ENCODE results near the gene LRG1.
"Not testable (repeated sequence)": the region's sequence is repeated elsewhere in the genome, so short reads cannot be mapped to it uniquely, and the experiment has no call there.

Gene LRG1

DNA sequence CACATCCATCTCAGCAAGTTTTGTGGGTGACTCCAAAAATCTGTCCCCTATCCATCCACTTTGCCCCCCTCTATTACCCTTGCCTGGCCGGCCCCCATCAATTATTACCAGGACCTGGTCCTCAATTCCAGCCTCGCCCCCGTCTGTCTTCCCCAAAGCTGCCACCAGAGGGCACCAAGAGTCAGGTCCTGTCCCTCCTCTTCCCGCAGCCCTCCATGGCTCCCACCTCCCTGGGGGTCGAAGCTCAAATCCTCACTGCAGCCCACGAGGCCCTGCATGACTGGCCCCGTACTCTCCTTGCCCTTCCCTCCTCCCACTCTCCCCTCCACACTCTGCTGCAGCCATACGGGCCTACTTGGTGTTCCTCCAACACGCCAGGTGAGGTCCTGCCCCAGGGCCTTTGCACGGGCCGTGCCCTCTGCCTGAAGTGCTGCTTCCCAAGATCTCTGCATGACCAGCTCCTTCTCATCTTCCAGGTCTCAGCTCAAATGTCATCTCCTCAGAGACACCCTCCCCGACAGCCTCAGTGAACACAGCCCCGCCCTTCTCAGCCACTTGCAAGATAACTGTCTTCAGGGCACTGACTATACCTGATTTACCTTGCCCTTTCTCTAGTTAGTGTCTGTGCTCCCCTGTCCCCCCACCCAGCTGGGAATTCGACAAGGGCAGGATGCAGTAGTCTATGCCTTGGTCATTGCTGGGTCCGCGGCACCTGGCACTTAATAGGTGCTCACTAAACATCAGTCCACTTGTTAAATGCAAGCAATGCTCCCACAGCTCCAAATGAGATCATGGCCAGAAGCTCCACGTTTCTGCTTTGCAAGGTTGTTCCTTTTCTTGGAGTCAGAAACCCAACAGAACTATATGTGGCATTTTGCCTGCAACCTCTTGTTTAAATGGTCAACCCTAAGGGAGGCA lies 36.4 kb upstream of the LRG1 start:
- DNase-seq (ENCODE audit: low read depth in 2 of 2) = peak; percentile 41 to 59

DNA sequence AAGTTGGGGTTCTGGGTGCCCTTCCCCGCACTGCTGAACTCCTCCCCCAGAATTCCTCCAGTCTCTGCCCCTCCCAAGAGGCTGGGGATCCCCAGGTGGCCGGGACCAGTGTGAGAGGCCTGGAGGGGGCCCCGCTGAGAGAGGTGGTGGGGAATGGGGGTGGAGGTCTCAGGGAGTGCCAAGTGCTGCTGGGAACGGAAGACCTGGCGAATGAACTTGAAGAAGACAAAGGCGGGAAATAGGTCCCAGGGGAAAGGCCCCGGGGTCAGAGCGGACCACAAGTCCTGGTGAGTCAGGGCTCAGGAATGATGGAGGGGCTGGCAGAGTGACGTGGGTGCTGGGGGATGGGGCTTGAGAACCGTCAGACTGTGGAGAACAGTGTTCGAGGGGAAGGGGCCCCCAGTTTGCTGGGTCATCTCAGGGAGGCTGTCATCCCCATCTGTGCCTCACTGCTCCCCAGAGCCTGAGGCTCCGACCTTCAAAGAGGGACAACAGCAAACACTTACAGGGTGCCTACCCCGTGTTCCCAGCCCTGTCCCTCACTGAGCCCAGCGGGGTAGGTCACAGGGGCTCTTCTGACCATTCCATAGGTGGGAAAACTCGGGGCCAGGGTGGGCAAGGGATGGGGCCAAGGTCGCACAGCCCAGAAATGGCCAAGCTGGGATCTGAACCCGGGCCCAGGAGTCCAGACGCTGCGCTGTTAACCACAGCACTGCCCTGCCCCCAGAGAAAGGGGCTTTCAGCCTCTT lies 35.6 kb upstream of the LRG1 start:
- DNase-seq (ENCODE audit: low read depth in 2 of 2) = no peak

DNA sequence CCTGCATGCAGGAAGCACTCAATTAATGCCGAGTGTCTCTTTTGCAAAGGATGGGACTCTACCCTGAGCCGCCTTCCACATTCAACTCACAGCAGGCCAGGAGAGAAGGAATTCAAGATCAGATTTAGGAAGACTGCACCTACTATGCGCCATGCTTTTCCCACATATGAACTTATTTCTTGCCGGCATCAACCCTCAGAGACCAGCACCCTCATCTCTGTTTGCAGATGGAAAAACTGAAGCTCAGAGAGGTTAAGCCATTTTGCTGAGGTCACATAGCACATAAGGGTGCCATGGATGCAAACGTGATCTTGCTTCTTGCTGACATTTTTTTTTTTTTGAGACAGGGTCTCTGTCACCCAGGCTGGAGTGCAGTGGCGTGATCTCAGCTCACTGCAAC lies 33.8 kb upstream of the LRG1 start:
- DNase-seq (ENCODE audit: low read depth in 2 of 2) = no peak

GRCh38 chr19:4571305-4571917 lies 31.6 kb upstream of the LRG1 start:
- no peak for DNase-seq (ENCODE audit: low read depth in 2 of 2)

GRCh38 chr19:4570916-4571304 lies 31.1 kb upstream of the LRG1 start:
- DNase-seq (ENCODE audit: low read depth in 2 of 2) = no peak

- DNase-seq (ENCODE audit: low read depth in 2 of 2) = no peak
Measured at GRCh38 chr19:4570402-4570801, 30.6 kb upstream of the LRG1 start.

DNA sequence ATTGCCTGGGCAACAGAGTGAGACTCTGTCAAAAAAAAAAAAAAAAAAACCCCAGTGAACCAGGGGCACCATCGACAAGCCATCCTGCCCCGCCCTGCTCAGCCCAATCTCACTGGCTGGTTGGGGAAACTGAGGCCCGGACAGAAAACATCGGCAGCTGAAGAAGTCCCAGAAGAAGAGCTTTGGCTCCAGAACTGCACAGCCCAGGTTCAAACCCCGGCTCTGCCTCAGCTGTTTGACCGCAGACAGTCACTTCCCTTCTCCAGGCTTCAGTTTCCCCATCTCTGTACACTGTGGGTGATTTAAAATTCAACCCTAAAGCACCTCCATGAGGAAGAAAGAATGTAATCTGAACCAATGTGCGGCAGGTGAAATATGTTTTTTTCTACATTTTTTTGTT lies 29.1 kb upstream of the LRG1 start:
- DNase-seq (ENCODE audit: low read depth in 2 of 2) = no peak

GRCh38 chr19:4567584-4568071 lies 27.8 kb upstream of the LRG1 start:
- peak; percentile 32 to 65 for DNase-seq (ENCODE audit: low read depth in 2 of 2)

DNA sequence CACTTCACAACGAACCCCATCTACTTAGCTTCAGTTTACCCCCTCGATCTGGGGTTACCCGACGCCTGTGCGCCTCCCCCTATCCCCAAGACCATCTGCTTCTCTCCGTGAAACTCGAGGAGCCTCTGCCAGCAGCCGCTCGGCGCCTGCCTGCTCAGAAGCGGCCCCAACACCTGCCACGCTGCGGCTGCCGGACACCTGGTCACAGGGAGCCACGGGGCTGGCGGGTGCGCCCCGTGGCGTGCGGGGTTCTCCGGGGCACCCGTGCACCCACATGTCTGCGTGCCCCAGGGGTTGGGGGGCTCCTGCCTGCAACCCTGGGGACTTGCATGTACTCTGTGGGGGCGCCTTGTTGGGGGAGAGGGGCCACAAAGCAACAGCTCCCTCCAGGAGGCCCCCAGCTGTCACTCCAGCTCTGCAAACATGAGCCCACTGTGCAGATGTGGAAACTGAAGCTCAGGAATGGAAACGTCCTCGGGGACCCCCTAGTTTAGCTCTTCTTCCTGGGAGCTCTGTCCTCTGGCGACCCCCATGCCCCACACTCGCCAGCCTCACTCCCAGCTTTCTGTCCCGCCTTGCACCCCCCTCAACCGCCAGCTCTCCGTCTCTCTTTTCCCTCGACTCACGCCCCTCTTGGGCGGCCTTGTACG lies 26.7 kb upstream of the LRG1 start:
- no peak for DNase-seq (ENCODE audit: low read depth in 2 of 2)

GRCh38 chr19:4563562-4563961 lies 23.7 kb upstream of the LRG1 start:
- not testable (repeated sequence) for DNase-seq (ENCODE audit: low read depth in 2 of 2)

GRCh38 chr19:4562085-4562484 lies 22.2 kb upstream of the LRG1 start:
- not testable (repeated sequence) for DNase-seq (ENCODE audit: low read depth in 2 of 2)

- DNase-seq (ENCODE audit: low read depth in 2 of 2) = no peak
Measured at GRCh38 chr19:4559569-4559968, 19.7 kb upstream of the LRG1 start, which contains the start of gene SEMA6B. Gene SEMA6B (minus strand): TSS chr19:4559684. CDS start chr19:4558457, 1,227 bp downstream.

DNA sequence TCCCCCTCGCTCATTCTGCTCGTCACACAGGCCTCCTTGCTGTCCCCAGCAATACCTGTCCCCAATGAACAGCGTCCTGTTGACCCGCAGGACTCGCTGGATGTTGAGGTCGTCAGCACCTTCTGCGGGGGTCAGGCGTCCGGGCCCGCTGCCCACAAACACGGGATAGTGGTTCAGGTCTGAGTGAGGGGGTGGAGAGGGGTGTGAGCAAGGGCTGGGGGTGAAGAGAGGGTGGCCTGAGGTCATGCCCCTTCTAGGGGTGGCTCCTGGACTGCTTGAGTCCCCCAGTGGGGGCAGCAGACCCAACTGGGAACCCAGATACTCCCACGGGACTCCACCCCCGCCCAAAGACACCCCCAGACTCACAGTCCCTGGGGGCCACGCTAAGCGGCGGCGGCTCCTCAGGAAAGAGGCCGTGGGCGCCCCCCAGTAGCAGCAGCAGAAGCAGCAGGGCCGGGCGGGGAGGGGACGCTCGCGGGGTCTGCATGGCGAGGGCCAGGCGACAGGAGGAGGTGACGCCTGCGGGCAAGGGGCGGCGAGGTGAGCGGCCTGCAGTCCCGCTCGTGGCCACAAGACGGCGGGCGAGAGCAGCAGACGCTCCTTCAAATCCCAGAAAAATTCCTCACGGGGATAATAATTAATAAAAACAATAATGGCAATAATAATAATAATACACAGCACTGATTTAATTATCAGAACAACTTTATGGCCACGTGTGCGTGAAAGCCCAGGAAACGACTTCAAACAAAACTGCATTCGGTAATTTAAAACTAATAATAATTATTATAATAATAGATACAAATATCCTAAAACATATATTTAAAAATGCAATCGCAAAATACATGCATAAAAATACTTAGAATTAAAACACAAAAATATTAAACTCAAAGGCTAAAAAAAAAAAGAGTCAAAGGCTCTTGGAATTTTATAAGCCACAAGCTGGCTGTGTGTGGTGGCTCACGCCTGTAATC lies 18.4 kb upstream of the LRG1 start:
- no peak for DNase-seq (ENCODE audit: low read depth in 2 of 2)

- no peak for DNase-seq (ENCODE audit: low read depth in 2 of 2)
Measured at GRCh38 chr19:4557144-4557970, 17.5 kb upstream of the LRG1 start.

DNA sequence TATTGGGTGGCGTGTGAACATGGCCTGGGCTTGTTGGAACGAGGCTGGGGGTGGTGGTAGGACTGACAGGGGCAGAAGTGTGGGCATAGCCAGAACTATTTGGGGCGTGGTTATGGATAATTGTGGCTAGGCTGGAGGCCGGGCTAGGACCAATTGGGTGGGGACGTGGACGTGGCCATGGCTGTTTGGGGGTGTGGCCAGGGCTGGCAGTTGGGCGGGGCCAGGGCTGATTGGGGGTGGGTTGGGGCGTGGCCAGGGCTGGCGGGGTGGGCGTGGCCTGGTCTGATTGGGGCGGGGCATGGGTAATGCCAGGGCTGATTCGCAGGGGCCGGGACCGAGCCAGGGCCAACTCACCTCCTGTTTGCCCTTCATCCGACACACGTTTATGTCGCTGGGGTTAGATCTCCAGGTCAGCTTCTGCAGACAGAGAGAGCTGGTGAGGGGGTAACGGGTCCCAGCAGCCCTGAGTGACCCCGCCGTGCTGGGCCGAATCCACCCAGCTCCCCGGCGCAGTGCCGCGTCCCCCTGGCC lies 16.8 kb upstream of the LRG1 start:
- DNase-seq (ENCODE audit: low read depth in 2 of 2) = peak in 1 of 2 donors; percentile 24

- DNase-seq (ENCODE audit: low read depth in 2 of 2) = no peak
Measured at GRCh38 chr19:4555657-4556561, 16.1 kb upstream of the LRG1 start.

DNA sequence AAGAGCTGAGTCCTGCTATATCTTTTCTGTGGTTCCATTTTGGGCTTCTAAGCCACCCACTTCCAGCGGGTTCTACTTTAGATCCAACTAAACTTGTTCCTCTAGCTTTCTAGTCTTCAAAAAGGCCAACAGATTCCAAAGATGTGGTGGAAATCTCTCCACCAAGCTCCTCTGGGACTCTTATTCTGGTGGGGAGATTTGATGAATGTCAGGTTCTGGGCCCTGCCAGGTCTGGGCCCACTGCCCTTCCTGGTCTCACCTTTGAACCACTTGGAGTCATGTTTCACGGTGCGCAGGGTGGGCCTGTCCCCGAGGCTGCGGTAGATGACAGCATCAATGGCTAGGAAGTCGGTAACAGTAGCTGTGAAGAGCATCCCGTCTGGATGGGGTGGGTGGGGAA lies 14.9 kb upstream of the LRG1 start:
- no peak for DNase-seq (ENCODE audit: low read depth in 2 of 2)

DNA sequence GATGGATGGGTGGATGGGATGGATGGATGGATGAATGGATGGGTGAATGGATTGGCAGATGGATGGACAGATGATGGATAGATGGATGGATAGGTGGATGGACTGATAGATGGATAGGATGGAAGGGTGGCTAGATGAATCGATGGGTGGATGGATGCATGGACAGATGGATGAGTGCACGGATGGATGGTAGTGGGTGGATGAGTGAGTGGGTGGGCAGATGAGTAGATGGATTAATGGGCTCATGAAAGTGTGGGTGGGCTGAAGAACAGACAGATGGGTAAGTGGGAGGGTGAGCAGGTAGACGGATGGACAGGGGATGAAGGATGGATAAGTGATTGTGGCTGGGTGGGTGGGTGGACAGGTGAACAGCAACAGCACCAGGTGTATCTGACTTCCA lies 13.9 kb upstream of the LRG1 start:
- no peak for DNase-seq (ENCODE audit: low read depth in 2 of 2)

Data from stimulated activated CD4-positive, alpha-beta T cell treated with anti-CD3 and anti-CD28 coated beads, Interleukin-15, amount 100 ng/mL, for 48 hours (primary cell).